ENCODE results near the gene PPP1R17.

The PPP1R17 gene

DNA sequence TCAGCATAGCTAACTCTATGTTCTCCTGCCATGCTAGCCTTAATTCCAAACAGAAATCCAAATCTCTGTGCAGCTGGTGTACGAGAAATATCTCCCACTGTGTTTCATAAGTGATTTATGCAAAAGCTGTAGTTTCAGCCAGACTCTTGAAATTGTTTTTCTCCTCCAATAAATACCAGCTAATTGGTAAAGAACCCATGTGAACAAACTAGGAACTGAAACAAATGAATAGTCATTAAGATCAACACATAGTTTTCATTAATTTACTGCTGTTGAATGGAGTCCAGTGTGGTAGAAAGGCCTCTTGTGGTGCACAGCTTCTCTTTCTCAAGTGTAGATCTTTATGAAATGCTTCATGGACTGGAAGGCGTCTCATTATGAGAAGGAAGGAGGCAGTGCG lies 18.4 kb downstream of the PPP1R17 start:
- no peaks in the 10 kb centered on the region for H3K36me3 ChIP-seq (ENCODE audit: insufficient read depth, low read length)
- H3K9me3 ChIP-seq (ENCODE audit: low read length) = no peaks in the 10 kb centered on the region
- H3K27ac ChIP-seq (ENCODE audit: low read depth, low read length) = no peak overlapping the region
- no peaks in the 10 kb centered on the region for H3K4me1 ChIP-seq (ENCODE audit: insufficient read depth, low read length)
- no peak overlapping the region for H3K9ac ChIP-seq (ENCODE audit: low read length)
- no peaks in the 10 kb centered on the region for H3K27me3 ChIP-seq (ENCODE audit: control insufficient read depth in 1 of 2, insufficient read depth in 2 of 2, low read length in 2 of 2)
- H3K4me3 ChIP-seq (ENCODE audit: low read depth in 1 of 2, low read length in 2 of 2) = no peak overlapping the region

DNA sequence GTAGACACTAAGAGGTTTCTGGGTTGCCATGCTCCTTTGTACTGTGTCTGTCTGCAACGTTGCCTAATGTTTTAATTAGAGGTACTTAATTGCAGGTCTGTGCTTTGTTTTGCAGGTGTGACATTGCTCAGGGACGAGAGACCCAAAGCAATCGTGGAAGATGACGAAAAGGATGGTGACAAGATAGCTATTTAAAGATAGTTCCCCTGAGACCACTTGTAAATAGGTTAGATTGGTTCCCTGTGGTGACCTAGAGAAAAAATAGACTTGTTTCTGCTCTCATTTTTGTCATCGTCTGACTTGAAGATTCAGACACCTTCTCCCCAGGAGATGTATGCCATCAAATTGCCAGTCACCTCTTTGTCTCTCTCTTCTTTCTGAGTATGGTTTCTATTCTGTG lies 20.1 kb downstream of the PPP1R17 start:
- H3K9ac ChIP-seq (ENCODE audit: low read length) = no peak overlapping the region
- no peaks in the 10 kb centered on the region for H3K36me3 ChIP-seq (ENCODE audit: insufficient read depth, low read length)
- H3K4me3 ChIP-seq (ENCODE audit: low read depth in 1 of 2, low read length in 2 of 2) = no peak overlapping the region
- no peaks in the 10 kb centered on the region for H3K27me3 ChIP-seq (ENCODE audit: control insufficient read depth in 1 of 2, insufficient read depth in 2 of 2, low read length in 2 of 2)
- no peaks in the 10 kb centered on the region for H3K9me3 ChIP-seq (ENCODE audit: low read length)
- H3K4me1 ChIP-seq (ENCODE audit: insufficient read depth, low read length) = no peaks in the 10 kb centered on the region
- no peak overlapping the region for H3K27ac ChIP-seq (ENCODE audit: low read depth, low read length)

DNA sequence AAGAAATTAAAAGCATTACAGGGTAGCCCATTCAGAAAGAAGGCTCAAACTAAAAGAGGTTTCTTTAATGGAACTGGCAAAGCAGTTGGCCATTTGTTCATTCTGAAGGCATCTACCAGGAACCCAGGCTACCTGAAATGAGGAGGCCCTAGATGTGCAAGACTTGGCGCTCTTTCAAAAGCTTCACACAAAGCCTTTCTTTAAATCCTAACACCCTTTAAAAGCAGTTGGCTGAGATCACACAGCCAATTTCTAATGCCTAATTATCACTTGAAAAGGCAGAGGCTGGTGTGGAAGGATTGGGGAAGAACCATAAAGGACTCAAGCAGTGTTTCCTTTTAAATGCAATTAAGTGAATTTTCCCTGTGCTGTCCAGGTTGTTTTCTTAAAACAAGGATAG lies 23.2 kb downstream of the PPP1R17 start:
- Histone ChIP-seq H3K9me3 (ENCODE audit: low read length) (no peaks in the 10 kb centered on the region), H3K9ac (ENCODE audit: low read length) (no peak overlapping the region), H3K4me3 (ENCODE audit: low read depth in 1 of 2, low read length in 2 of 2) (no peak overlapping the region), H3K4me1 (ENCODE audit: insufficient read depth, low read length) (no peaks in the 10 kb centered on the region), H3K27me3 (ENCODE audit: control insufficient read depth in 1 of 2, insufficient read depth in 2 of 2, low read length in 2 of 2) (no peaks in the 10 kb centered on the region), H3K27ac (ENCODE audit: low read depth, low read length) (no peak overlapping the region), H3K36me3 (ENCODE audit: insufficient read depth, low read length) (no peaks in the 10 kb centered on the region)

- Histone ChIP-seq H3K9ac (ENCODE audit: low read length) (no peak overlapping the region), H3K4me1 (ENCODE audit: insufficient read depth, low read length) (no peaks in the 10 kb centered on the region), H3K4me3 (ENCODE audit: low read depth in 1 of 2, low read length in 2 of 2) (no peak overlapping the region), H3K27ac (ENCODE audit: low read depth, low read length) (no peak overlapping the region), H3K9me3 (ENCODE audit: low read length) (no peaks in the 10 kb centered on the region), H3K36me3 (ENCODE audit: insufficient read depth, low read length) (no peaks in the 10 kb centered on the region), H3K27me3 (ENCODE audit: control insufficient read depth in 1 of 2, insufficient read depth in 2 of 2, low read length in 2 of 2) (no peaks in the 10 kb centered on the region)
These were observed 29.3 kb downstream of the PPP1R17 start for GRCh38 chr7:31716355-31716754.

- Histone ChIP-seq H3K27me3 (ENCODE audit: control insufficient read depth in 1 of 2, insufficient read depth in 2 of 2, low read length in 2 of 2) (no peaks in the 10 kb centered on the region), H3K9ac (ENCODE audit: low read length) (no peak overlapping the region), H3K27ac (ENCODE audit: low read depth, low read length) (no peak overlapping the region), H3K9me3 (ENCODE audit: low read length) (no peaks in the 10 kb centered on the region), H3K36me3 (ENCODE audit: insufficient read depth, low read length) (no peaks in the 10 kb centered on the region), H3K4me3 (ENCODE audit: low read depth in 1 of 2, low read length in 2 of 2) (no peak overlapping the region), H3K4me1 (ENCODE audit: insufficient read depth, low read length) (no peaks in the 10 kb centered on the region)
These were observed 33.4 kb downstream of the PPP1R17 start for GRCh38 chr7:31720366-31720765.

- no peaks in the 10 kb centered on the region for H3K4me1 ChIP-seq (ENCODE audit: insufficient read depth, low read length)
- no peak overlapping the region for H3K9ac ChIP-seq (ENCODE audit: low read length)
- H3K4me3 ChIP-seq (ENCODE audit: low read depth in 1 of 2, low read length in 2 of 2) = no peak overlapping the region
- H3K36me3 ChIP-seq (ENCODE audit: insufficient read depth, low read length) = no peaks in the 10 kb centered on the region
- H3K27me3 ChIP-seq (ENCODE audit: control insufficient read depth in 1 of 2, insufficient read depth in 2 of 2, low read length in 2 of 2) = no peaks in the 10 kb centered on the region
- H3K27ac ChIP-seq (ENCODE audit: low read depth, low read length) = no peak overlapping the region
- H3K9me3 ChIP-seq (ENCODE audit: low read length) = no peaks in the 10 kb centered on the region
These were observed 37.7 kb downstream of the PPP1R17 start for GRCh38 chr7:31724696-31725095.

DNA sequence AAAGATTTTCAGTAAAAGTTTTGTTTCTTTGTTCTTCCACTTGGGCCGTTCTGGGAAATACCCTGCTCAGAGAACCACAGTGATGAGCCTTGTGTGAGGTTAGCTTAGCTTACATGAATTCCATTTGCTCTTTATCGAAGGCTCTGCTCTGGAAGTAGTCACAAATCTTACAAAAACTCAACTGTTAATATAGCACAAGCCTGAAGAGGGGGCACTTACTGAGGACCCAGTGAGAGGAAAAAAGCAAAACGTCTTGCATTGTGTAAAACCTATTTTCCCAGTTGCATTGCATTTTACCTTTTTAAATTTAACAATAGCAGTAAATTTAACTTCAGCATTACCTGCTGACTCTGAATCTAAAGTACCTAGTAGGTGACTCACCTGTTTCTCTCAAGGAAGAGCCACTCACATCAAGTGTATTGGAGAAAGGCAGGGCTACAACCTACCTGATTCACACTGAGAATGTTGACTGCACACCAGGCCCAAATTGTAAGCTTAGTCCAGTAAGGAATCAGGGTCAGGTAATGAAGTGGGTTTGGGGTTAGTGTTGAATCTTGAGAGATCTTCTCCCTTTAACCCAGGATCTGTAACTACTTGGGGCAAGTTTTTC lies 42.3 kb downstream of the PPP1R17 start:
- H3K4me1 ChIP-seq (ENCODE audit: insufficient read depth, low read length) = no peaks in the 10 kb centered on the region
- H3K9me3 ChIP-seq (ENCODE audit: low read length) = no peaks in the 10 kb centered on the region

GRCh38 chr7:31734456-31734855 lies 47.4 kb downstream of the PPP1R17 start:
- H3K27me3 ChIP-seq (ENCODE audit: control insufficient read depth in 1 of 2, insufficient read depth in 2 of 2, low read length in 2 of 2) = peaks cover 0 to 4% of the 10 kb centered on the region in 2 donors
- H3K36me3 ChIP-seq (ENCODE audit: insufficient read depth, low read length) = no peaks in the 10 kb centered on the region
- no peaks in the 10 kb centered on the region for H3K9me3 ChIP-seq (ENCODE audit: low read length)
- no peak overlapping the region for H3K9ac ChIP-seq (ENCODE audit: low read length)
- no peaks in the 10 kb centered on the region for H3K4me1 ChIP-seq (ENCODE audit: insufficient read depth, low read length)
- H3K27ac ChIP-seq (ENCODE audit: low read depth, low read length) = no peak overlapping the region
- H3K4me3 ChIP-seq (ENCODE audit: low read depth in 1 of 2, low read length in 2 of 2) = no peak overlapping the region

More for the DNA sequence above, 42.3 kb downstream of the PPP1R17 start:
- Histone ChIP-seq H3K27me3 (ENCODE audit: control insufficient read depth in 1 of 2, insufficient read depth in 2 of 2, low read length in 2 of 2) (no peaks in the 10 kb centered on the region), H3K27ac (ENCODE audit: low read depth, low read length) (no peak overlapping the region), H3K9ac (ENCODE audit: low read length) (no peak overlapping the region), H3K4me3 (ENCODE audit: low read depth in 1 of 2, low read length in 2 of 2) (no peak overlapping the region), H3K36me3 (ENCODE audit: insufficient read depth, low read length) (no peaks in the 10 kb centered on the region)

DNA sequence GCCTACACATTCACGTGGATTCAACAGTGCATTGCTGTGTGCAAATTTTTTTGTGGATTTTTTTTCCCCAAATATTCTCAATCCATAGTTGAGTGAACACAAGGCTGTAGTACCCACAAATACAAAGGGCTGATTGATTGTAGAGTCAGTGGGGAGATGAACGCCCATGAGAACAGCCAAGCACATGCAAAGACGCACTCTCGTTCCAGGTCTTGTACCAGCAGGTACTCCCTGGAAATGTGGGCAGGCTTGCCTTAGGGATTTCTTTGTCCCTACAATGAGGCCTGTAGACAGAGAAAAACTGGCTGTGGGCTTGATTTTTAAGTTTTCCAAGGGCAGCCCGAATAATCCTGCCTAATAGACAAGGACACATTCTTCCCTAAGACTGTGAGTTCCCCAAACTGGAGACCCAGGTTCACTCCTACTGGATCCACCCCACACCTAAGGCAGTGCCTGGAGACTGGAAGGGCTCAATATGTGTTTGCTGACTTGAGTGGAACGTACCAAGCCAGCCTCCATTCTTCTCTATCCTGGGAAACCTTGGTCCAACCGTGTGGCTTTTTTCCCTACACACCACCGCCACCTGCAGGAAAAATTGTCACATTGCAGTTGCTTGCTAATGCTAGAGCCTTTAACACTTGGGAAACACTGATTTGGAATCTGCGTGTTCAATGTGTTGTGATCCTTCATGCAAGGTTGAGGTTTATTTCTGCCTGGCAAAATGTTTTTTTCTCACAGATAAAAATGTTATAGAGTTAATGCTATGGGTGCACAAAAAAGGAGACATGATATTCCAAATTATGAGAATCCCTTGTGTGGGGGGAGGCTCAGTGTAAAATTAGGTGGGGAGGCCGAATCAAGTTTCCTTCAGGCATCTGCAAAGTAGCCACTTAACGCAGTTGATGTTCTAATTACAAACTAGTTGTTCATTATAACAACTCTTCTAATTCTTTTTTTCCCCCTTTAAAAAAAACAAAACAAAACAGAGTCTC lies 49.3 kb downstream of the PPP1R17 start:
- H3K9me3 ChIP-seq (ENCODE audit: low read length) = no peaks in the 10 kb centered on the region
- no peak overlapping the region for H3K4me3 ChIP-seq (ENCODE audit: low read depth in 1 of 2, low read length in 2 of 2)
- H3K27ac ChIP-seq (ENCODE audit: low read depth, low read length) = no peak overlapping the region
- H3K9ac ChIP-seq (ENCODE audit: low read length) = no peak overlapping the region
- no peaks in the 10 kb centered on the region for H3K36me3 ChIP-seq (ENCODE audit: insufficient read depth, low read length)
- H3K4me1 ChIP-seq (ENCODE audit: insufficient read depth, low read length) = no peaks in the 10 kb centered on the region
- peaks cover 0 to 4% of the 10 kb centered on the region in 2 donors for H3K27me3 ChIP-seq (ENCODE audit: control insufficient read depth in 1 of 2, insufficient read depth in 2 of 2, low read length in 2 of 2)

GRCh38 chr7:31741852-31742251 lies 54.8 kb downstream of the PPP1R17 start:
- Histone ChIP-seq H3K36me3 (ENCODE audit: insufficient read depth, low read length) (no peaks in the 10 kb centered on the region), H3K27me3 (ENCODE audit: control insufficient read depth in 1 of 2, insufficient read depth in 2 of 2, low read length in 2 of 2) (peaks cover 0 to 6% of the 10 kb centered on the region in 2 donors), H3K27ac (ENCODE audit: low read depth, low read length) (no peak overlapping the region), H3K4me1 (ENCODE audit: insufficient read depth, low read length) (no peaks in the 10 kb centered on the region), H3K9me3 (ENCODE audit: low read length) (no peaks in the 10 kb centered on the region), H3K4me3 (ENCODE audit: low read depth in 1 of 2, low read length in 2 of 2) (no peak overlapping the region), H3K9ac (ENCODE audit: low read length) (no peak overlapping the region)

DNA sequence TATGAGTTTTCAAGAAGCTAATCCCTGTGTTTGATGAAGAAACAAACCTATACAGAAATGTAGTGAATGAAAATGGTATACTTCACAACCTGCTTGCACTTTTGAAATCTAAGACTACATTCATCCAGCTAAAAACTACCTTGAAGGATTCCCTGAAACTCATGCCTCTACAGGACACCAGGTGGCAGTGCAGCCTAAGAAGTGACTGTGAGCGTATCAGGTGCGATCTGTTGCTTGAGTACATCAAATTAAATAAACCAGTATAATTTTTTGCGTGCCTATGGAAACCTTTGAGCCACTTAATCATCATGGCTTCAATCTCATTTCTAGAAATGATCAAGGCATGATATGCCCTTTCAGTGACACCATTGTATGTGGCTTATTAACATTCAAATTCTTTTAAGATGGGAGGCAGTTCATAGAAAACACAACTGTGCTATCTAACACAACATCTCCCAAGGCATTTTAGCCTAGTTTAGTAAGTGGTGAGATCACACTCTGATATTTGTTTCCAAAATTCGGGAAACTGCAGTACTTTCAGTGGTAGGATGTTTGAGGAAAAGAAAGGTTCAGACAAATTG lies 57.4 kb downstream of the PPP1R17 start:
- H3K4me3 ChIP-seq (ENCODE audit: low read depth in 1 of 2, low read length in 2 of 2) = no peak overlapping the region
- no peaks in the 10 kb centered on the region for H3K9me3 ChIP-seq (ENCODE audit: low read length)
- H3K9ac ChIP-seq (ENCODE audit: low read length) = no peak overlapping the region

More for the DNA sequence above, 57.4 kb downstream of the PPP1R17 start:
- H3K4me1 ChIP-seq (ENCODE audit: insufficient read depth, low read length) = no peaks in the 10 kb centered on the region
- H3K27ac ChIP-seq (ENCODE audit: low read depth, low read length) = no peak overlapping the region
- H3K36me3 ChIP-seq (ENCODE audit: insufficient read depth, low read length) = no peaks in the 10 kb centered on the region
- peaks cover 0 to 6% of the 10 kb centered on the region in 2 donors for H3K27me3 ChIP-seq (ENCODE audit: control insufficient read depth in 1 of 2, insufficient read depth in 2 of 2, low read length in 2 of 2)

All from muscle layer of colon (tissue), 2 donors.